Measurements from ENCODE around the gene SLC15A1.
"Not testable (repeated sequence)": the region's sequence is repeated elsewhere in the genome, so short reads cannot be mapped to it uniquely, and the experiment has no call there.

The SLC15A1 gene

GRCh38 chr13:98754468-98754867 is 2.0 kb upstream of the SLC15A1 start:
- H3K36me3 Mint-ChIP-seq; H3K4me3 Mint-ChIP-seq; ATAC-seq (replicated peaks); H3K4me1 Mint-ChIP-seq; H3K27ac Mint-ChIP-seq; H3K9me3 Mint-ChIP-seq; DNase-seq: not testable (repeated sequence)
- H3K27me3 Mint-ChIP-seq: peaks cover 63 to 65% of the 10 kb centered on the region in 2 donors

GRCh38 chr13:98751861-98752466 is 508 bp downstream of the SLC15A1 start:
- peaks cover 64 to 76% of the 10 kb centered on the region in 2 donors for H3K27me3 Mint-ChIP-seq
- H3K4me3 Mint-ChIP-seq: no peak overlapping the region
- no peak for ATAC-seq (replicated peaks)

GRCh38 chr13:98751367-98751782 is 1.1 kb downstream of the SLC15A1 start:
- peaks cover 0 to 1% of the 10 kb centered on the region in 2 donors for H3K4me1 Mint-ChIP-seq
- ATAC-seq (replicated peaks) (no peak), DNase-seq (no peak)
- H3K27me3 Mint-ChIP-seq: peaks cover 58 to 79% of the 10 kb centered on the region in 2 donors
- no peak overlapping the region for H3K4me3 Mint-ChIP-seq
- H3K9me3 Mint-ChIP-seq: peaks cover 8 to 10% of the 10 kb centered on the region in 2 donors
- H3K27ac Mint-ChIP-seq: no peak overlapping the region
- H3K36me3 Mint-ChIP-seq: peaks cover 0 to 7% of the 10 kb centered on the region in 2 donors

More at GRCh38 chr13:98751861-98752466, 508 bp downstream of the SLC15A1 start:
- H3K27ac Mint-ChIP-seq: no peak overlapping the region
- peaks cover 0 to 1% of the 10 kb centered on the region in 2 donors for H3K4me1 Mint-ChIP-seq
- peaks cover 0 to 7% of the 10 kb centered on the region in 2 donors for H3K36me3 Mint-ChIP-seq
- H3K9me3 Mint-ChIP-seq: peaks cover 8 to 10% of the 10 kb centered on the region in 2 donors
- no peak for DNase-seq

- DNase-seq: no peak
Observed at GRCh38 chr13:98749501-98749900, 3.0 kb downstream of the SLC15A1 start.

GRCh38 chr13:98746968-98747367 is 5.5 kb downstream of the SLC15A1 start:
- Mint-ChIP-seq H3K4me1 (no peaks in the 10 kb centered on the region), H3K4me3 (no peak overlapping the region), H3K27me3 (peaks cover 23 to 51% of the 10 kb centered on the region in 2 donors), H3K27ac (no peak overlapping the region), H3K36me3 (no peaks in the 10 kb centered on the region), H3K9me3 (peaks cover 0 to 3% of the 10 kb centered on the region in 2 donors)
- DNase-seq: no peak
- no peak for ATAC-seq (replicated peaks)

More at GRCh38 chr13:98749501-98749900, 3.0 kb downstream of the SLC15A1 start:
- H3K4me3 Mint-ChIP-seq: no peak overlapping the region
- no peak for ATAC-seq (replicated peaks)
- peaks cover 0 to 7% of the 10 kb centered on the region in 2 donors for H3K36me3 Mint-ChIP-seq
- peaks cover 41 to 76% of the 10 kb centered on the region in 2 donors for H3K27me3 Mint-ChIP-seq
- H3K27ac Mint-ChIP-seq: no peak overlapping the region
- H3K4me1 Mint-ChIP-seq: peaks cover 0 to 1% of the 10 kb centered on the region in 2 donors
- peaks cover 8 to 12% of the 10 kb centered on the region in 2 donors for H3K9me3 Mint-ChIP-seq

GRCh38 chr13:98743377-98743776 is 9.1 kb downstream of the SLC15A1 start:
- no peak for DNase-seq
- H3K9me3 Mint-ChIP-seq: peaks cover 7 to 11% of the 10 kb centered on the region in 2 donors
- H3K4me1 Mint-ChIP-seq: no peaks in the 10 kb centered on the region
- H3K4me3 Mint-ChIP-seq: no peak overlapping the region
- no peaks in the 10 kb centered on the region for H3K36me3 Mint-ChIP-seq
- peaks cover 5 to 21% of the 10 kb centered on the region in 2 donors for H3K27me3 Mint-ChIP-seq
- no peak overlapping the region for H3K27ac Mint-ChIP-seq
- no peak for ATAC-seq (replicated peaks)

- ATAC-seq (replicated peaks) (no peak), DNase-seq (no peak)
- H3K36me3 Mint-ChIP-seq: no peaks in the 10 kb centered on the region
- H3K4me1 Mint-ChIP-seq: no peaks in the 10 kb centered on the region
- no peak overlapping the region for H3K27ac Mint-ChIP-seq
- peaks cover 9 to 12% of the 10 kb centered on the region in 2 donors for H3K9me3 Mint-ChIP-seq
- no peak overlapping the region for H3K4me3 Mint-ChIP-seq
- H3K27me3 Mint-ChIP-seq: peaks cover 3 to 18% of the 10 kb centered on the region in 2 donors
Observed at GRCh38 chr13:98742961-98743360, 9.5 kb downstream of the SLC15A1 start.

- DNase-seq (no peak), ATAC-seq (replicated peaks) (no peak)
- Mint-ChIP-seq H3K36me3 (no peaks in the 10 kb centered on the region), H3K9me3 (peaks cover 15 to 17% of the 10 kb centered on the region in 2 donors), H3K4me3 (no peak overlapping the region), H3K4me1 (peaks cover 0 to 2% of the 10 kb centered on the region in 2 donors), H3K27ac (no peak overlapping the region), H3K27me3 (peaks cover 3 to 9% of the 10 kb centered on the region in 2 donors)
Observed at GRCh38 chr13:98741741-98742435, 10.6 kb downstream of the SLC15A1 start.

GRCh38 chr13:98740131-98740530 is 12.3 kb downstream of the SLC15A1 start:
- ATAC-seq (replicated peaks): no peak
- Mint-ChIP-seq H3K4me3 (no peak overlapping the region), H3K9me3 (peaks cover 14 to 18% of the 10 kb centered on the region in 2 donors), H3K27ac (no peak overlapping the region), H3K27me3 (peaks cover 0 to 3% of the 10 kb centered on the region in 2 donors), H3K4me1 (peaks cover 0 to 2% of the 10 kb centered on the region in 2 donors), H3K36me3 (no peaks in the 10 kb centered on the region)
- no peak for DNase-seq

- H3K36me3 Mint-ChIP-seq: no peaks in the 10 kb centered on the region
- no peak overlapping the region for H3K4me3 Mint-ChIP-seq
- H3K9me3 Mint-ChIP-seq: peaks cover 14 to 18% of the 10 kb centered on the region in 2 donors
- ATAC-seq (replicated peaks): no peak
- no peak overlapping the region for H3K27ac Mint-ChIP-seq
- peaks cover 3 to 4% of the 10 kb centered on the region in 2 donors for H3K27me3 Mint-ChIP-seq
- no peak for DNase-seq
- H3K4me1 Mint-ChIP-seq: peaks cover 0 to 2% of the 10 kb centered on the region in 2 donors
Observed at GRCh38 chr13:98738993-98739392, 13.5 kb downstream of the SLC15A1 start.

GRCh38 chr13:98738213-98738612 is 14.3 kb downstream of the SLC15A1 start:
- Mint-ChIP-seq H3K36me3 (no peaks in the 10 kb centered on the region), H3K27ac (no peak overlapping the region), H3K4me1 (peaks cover 0 to 2% of the 10 kb centered on the region in 2 donors), H3K27me3 (peaks cover 3 to 4% of the 10 kb centered on the region in 2 donors), H3K9me3 (peaks cover 14 to 18% of the 10 kb centered on the region in 2 donors), H3K4me3 (no peak overlapping the region)
- ATAC-seq (replicated peaks) (no peak), DNase-seq (no peak)

- Mint-ChIP-seq H3K27me3 (peaks cover 6 to 16% of the 10 kb centered on the region in 2 donors), H3K4me1 (peaks cover 0 to 3% of the 10 kb centered on the region in 2 donors), H3K4me3 (no peak overlapping the region), H3K9me3 (peaks cover 4 to 11% of the 10 kb centered on the region in 2 donors), H3K27ac (no peak overlapping the region), H3K36me3 (no peaks in the 10 kb centered on the region)
- ATAC-seq (replicated peaks): no peak
- DNase-seq: no peak
Observed at GRCh38 chr13:98731925-98732324, 20.5 kb downstream of the SLC15A1 start.

GRCh38 chr13:98731038-98731437 is 21.4 kb downstream of the SLC15A1 start:
- ATAC-seq (replicated peaks) (no peak), DNase-seq (no peak)
- Mint-ChIP-seq H3K27me3 (peaks cover 6 to 16% of the 10 kb centered on the region in 2 donors), H3K4me1 (peaks cover 0 to 3% of the 10 kb centered on the region in 2 donors), H3K4me3 (no peak overlapping the region), H3K9me3 (peaks cover 4 to 11% of the 10 kb centered on the region in 2 donors), H3K27ac (no peak overlapping the region), H3K36me3 (no peaks in the 10 kb centered on the region)

- DNase-seq: no peak
- no peaks in the 10 kb centered on the region for H3K36me3 Mint-ChIP-seq
- H3K27ac Mint-ChIP-seq: no peak overlapping the region
- H3K9me3 Mint-ChIP-seq: peaks cover 4 to 8% of the 10 kb centered on the region in 2 donors
- H3K27me3 Mint-ChIP-seq: peaks cover 6 to 17% of the 10 kb centered on the region in 2 donors
- peaks cover 0 to 3% of the 10 kb centered on the region in 2 donors for H3K4me1 Mint-ChIP-seq
- ATAC-seq (replicated peaks): no peak
- no peak overlapping the region for H3K4me3 Mint-ChIP-seq
Observed at GRCh38 chr13:98730441-98730840, 22.0 kb downstream of the SLC15A1 start.

- no peak for ATAC-seq (replicated peaks)
- H3K36me3 Mint-ChIP-seq: no peaks in the 10 kb centered on the region
- DNase-seq: no peak
- peaks cover 0 to 3% of the 10 kb centered on the region in 2 donors for H3K4me1 Mint-ChIP-seq
- H3K27ac Mint-ChIP-seq: no peak overlapping the region
- H3K27me3 Mint-ChIP-seq: peaks cover 13 to 25% of the 10 kb centered on the region in 2 donors
- H3K4me3 Mint-ChIP-seq: no peak overlapping the region
- H3K9me3 Mint-ChIP-seq: peaks cover 4 to 8% of the 10 kb centered on the region in 2 donors
Observed at GRCh38 chr13:98729658-98730057, 22.8 kb downstream of the SLC15A1 start.
